Measurements from ENCODE around the gene PHGDH.

PHGDH gene

DNA sequence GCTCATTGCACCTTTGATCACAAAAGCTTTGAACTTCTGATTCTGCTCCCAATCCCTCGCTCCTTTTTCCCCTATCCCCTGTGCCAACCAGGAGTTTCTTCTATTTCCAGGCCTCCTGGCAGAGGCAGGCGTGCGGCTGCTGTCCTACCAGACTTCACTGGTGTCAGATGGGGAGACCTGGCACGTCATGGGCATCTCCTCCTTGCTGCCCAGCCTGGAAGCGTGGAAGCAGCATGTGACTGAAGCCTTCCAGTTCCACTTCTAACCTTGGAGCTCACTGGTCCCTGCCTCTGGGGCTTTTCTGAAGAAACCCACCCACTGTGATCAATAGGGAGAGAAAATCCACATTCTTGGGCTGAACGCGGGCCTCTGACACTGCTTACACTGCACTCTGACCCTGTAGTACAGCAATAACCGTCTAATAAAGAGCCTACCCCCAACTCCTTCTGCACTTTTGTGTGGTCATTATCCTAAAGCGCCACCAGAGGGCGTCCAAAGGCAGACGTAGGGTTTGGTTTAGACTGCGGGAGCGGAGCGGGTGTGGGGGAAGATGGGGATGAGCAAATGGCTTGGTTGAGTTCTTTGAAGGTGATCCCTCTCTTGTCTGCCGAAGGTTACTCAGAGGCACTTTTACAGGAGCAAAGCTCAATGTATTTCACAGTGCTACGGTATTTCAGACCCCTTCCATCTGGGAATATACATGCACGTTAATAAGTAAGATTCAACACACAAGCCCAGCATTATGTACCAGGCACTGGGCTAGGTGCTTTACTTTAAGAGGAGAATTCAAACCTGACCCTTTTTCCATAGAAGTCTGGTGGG is 32.3 kb downstream of the PHGDH start:
- Histone ChIP-seq H3K27ac (replicated peaks) (no peak overlapping the region), H3K27me3 (ENCODE audit: insufficient read depth, poor library complexity, severe bottlenecking) (no peaks in the 10 kb centered on the region), H3K4me3 (replicated peaks; ENCODE audit: insufficient read depth, low read length) (no peak overlapping the region)
- DNase-seq (ENCODE audit: low read depth in 1 of 2, low spot score in 1 of 2), result peak; percentile 47 to 63
- TF ChIP-seq GABPA (IDR thresholded peaks at IDR 0.05; ENCODE audit: low read depth), result no peak
- peak; percentile 58 for TF ChIP-seq CTCF (IDR thresholded peaks at IDR 0.05; ENCODE audit: insufficient read depth, low read length)
- TF ChIP-seq, protein P1, sequence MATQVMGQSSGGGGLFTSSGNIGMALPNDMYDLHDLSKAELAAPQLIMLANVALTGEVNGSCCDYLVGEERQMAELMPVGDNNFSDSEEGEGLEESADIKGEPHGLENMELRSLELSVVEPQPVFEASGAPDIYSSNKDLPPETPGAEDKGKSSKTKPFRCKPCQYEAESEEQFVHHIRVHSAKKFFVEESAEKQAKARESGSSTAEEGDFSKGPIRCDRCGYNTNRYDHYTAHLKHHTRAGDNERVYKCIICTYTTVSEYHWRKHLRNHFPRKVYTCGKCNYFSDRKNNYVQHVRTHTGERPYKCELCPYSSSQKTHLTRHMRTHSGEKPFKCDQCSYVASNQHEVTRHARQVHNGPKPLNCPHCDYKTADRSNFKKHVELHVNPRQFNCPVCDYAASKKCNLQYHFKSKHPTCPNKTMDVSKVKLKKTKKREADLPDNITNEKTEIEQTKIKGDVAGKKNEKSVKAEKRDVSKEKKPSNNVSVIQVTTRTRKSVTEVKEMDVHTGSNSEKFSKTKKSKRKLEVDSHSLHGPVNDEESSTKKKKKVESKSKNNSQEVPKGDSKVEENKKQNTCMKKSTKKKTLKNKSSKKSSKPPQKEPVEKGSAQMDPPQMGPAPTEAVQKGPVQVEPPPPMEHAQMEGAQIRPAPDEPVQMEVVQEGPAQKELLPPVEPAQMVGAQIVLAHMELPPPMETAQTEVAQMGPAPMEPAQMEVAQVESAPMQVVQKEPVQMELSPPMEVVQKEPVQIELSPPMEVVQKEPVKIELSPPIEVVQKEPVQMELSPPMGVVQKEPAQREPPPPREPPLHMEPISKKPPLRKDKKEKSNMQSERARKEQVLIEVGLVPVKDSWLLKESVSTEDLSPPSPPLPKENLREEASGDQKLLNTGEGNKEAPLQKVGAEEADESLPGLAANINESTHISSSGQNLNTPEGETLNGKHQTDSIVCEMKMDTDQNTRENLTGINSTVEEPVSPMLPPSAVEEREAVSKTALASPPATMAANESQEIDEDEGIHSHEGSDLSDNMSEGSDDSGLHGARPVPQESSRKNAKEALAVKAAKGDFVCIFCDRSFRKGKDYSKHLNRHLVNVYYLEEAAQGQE (IDR thresholded peaks at IDR 0.05; ENCODE audit: insufficient replicate concordance, low read depth), result no peak
- TF ChIP-seq SPI1 (IDR thresholded peaks at IDR 0.05; ENCODE audit: borderline replicate concordance, low read depth), result no peak
- no peak for TF ChIP-seq POLR2AphosphoS5 (IDR thresholded peaks at IDR 0.05; ENCODE audit: low read depth)

DNA sequence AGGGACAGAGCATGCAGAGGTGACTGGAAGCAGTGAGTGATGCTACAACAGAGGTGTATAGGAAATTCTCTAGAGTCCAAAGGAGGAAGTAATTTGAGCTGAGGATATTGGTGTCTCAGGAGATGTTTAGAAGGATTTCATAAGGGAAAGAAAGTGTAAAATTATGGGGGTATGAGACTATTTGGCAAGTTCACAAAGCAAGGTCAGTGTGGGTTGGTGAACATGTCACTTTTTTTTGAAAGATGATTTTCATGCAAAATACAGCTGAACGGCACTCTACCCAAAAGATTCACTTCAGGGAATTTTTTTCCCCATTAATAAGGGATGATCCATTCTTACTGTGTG is 32.8 kb downstream of the PHGDH start:
- Histone ChIP-seq H3K4me3 (replicated peaks; ENCODE audit: insufficient read depth, low read length) (no peak overlapping the region), H3K27me3 (ENCODE audit: insufficient read depth, poor library complexity, severe bottlenecking) (no peaks in the 10 kb centered on the region), H3K27ac (replicated peaks) (no peak overlapping the region)
- TF ChIP-seq CTCF (IDR thresholded peaks at IDR 0.05; ENCODE audit: insufficient read depth, low read length) (no peak), SPI1 (IDR thresholded peaks at IDR 0.05; ENCODE audit: borderline replicate concordance, low read depth) (no peak), POLR2AphosphoS5 (IDR thresholded peaks at IDR 0.05; ENCODE audit: low read depth) (no peak), GABPA (IDR thresholded peaks at IDR 0.05; ENCODE audit: low read depth) (no peak)
- TF ChIP-seq, protein P1 (IDR thresholded peaks at IDR 0.05; ENCODE audit: insufficient replicate concordance, low read depth), result no peak
- DNase-seq (ENCODE audit: low read depth in 1 of 2, low spot score in 1 of 2), result no peak

DNA sequence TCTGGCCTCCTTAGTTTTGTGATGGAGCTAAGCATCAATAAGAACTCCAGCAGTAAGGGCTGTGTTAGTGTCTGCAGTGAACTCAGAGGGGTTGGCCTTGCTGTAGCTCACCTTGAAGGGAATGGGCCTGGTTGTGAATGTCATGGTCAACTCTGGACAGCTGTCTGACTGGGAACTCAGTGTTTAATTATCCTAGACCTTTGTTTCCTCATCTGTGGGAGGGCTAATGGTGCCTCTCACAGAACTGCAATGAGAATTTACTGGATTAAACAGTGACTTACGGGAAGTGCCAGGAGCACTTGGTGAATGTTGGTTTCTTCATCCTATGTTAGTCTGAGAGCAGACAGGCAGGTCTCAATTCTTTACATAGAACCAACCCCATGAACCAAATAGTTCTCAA is 33.3 kb downstream of the PHGDH start:
- no peak for TF ChIP-seq CTCF (IDR thresholded peaks at IDR 0.05; ENCODE audit: insufficient read depth, low read length)
- TF ChIP-seq POLR2AphosphoS5 (IDR thresholded peaks at IDR 0.05; ENCODE audit: low read depth), result no peak; the same call in 1 of the 2 replicates
- no peak for TF ChIP-seq SPI1 (IDR thresholded peaks at IDR 0.05; ENCODE audit: borderline replicate concordance, low read depth)
- TF ChIP-seq, protein P1 (IDR thresholded peaks at IDR 0.05; ENCODE audit: insufficient replicate concordance, low read depth), result no peak
- no peak for TF ChIP-seq GABPA (IDR thresholded peaks at IDR 0.05; ENCODE audit: low read depth)
- no peak for DNase-seq (ENCODE audit: low read depth in 1 of 2, low spot score in 1 of 2)
- Histone ChIP-seq H3K4me3 (replicated peaks; ENCODE audit: insufficient read depth, low read length) (no peak overlapping the region), H3K27me3 (ENCODE audit: insufficient read depth, poor library complexity, severe bottlenecking) (no peaks in the 10 kb centered on the region), H3K27ac (replicated peaks) (no peak overlapping the region)

All from HL-60 (cell line).